Neural progenitor cell (in vitro differentiated cells): ENCODE results near the gene RNASE9.

Experiments
- CTCF ChIP-seq: fragments of 200-600 bp; sonication (generic); IDR thresholded peaks from 2 replicates; pipeline ENCODE4 v1.5.1; 2017; ENCODE audit warnings: antibody characterized with exemption, mild to moderate bottlenecking
- EZH2phosphoT487 ChIP-seq: fragments of 200-600 bp; sonication (generic); IDR thresholded peaks from 2 replicates; pipeline ENCODE4 v1.6.1; 2017; ENCODE audit warnings: antibody characterized with exemption

GRCh38 chr14:20563971-20564370, 3.1 kb upstream of the RNASE9 start:
- TF ChIP-seq EZH2phosphoT487 (no peak), CTCF (no peak)
